PC-3 (cell line): ENCODE results near the gene GABBR2. TPM values are rescaled to one million over a fixed set of nuclear protein-coding genes. Genes with fewer than 3 reads are reported as not detected.

Experiments used
- ATAC-seq: fragments of 200-7000 bp; cut with Tn5 transposase; 2 replicates; pipeline ENCODE4 v1.9.1; 2020; ENCODE audit warnings: mild to moderate bottlenecking, moderate library complexity
- BruUV-seq: library from RNA; stranded (reverse); fragments of 400-500 nt; replicated peaks from 2 replicates; lab custom pipeline; 2021; lab: Mats Ljungman, UMichigan
- CTCF ChIA-PET: fragments of 300-600 bp; sonication (Branson Sonifier 250); formaldehyde crosslinking; loops from one replicate; lab custom pipeline; 2022; ENCODE audit warnings: antibody characterized with exemption; lab: Charles Lee
- POLR2A ChIA-PET: fragments of 300-600 bp; sonication (Branson Sonifier 250); formaldehyde crosslinking; loops from one replicate; lab custom pipeline; 2022; ENCODE audit warnings: antibody characterized with exemption; ENCODE audit not compliant: unreplicated experiment; lab: Charles Lee
- DNase-seq: peaks from one replicate; pipeline ENCODE4 v3.0.0-alpha.2; 2015
- H2AFZ ChIP-seq: fragments of 300-600 bp; sonication (generic); 2 replicates; pipeline ENCODE4 v1.6.0; 2016; ENCODE audit warnings: antibody characterized with exemption, low read length
- H3F3A ChIP-seq: fragments of 300-600 bp; sonication (generic); one replicate; pipeline ENCODE4 v1.6.0; 2017; ENCODE audit warnings: antibody characterized with exemption, low read length, control low read depth, mild to moderate bottlenecking; ENCODE audit not compliant: unreplicated experiment
- H3K27ac ChIP-seq: fragments of 300-600 bp; sonication (generic); 2 replicates; pipeline ENCODE4 v1.5.1; 2016; ENCODE audit warnings: mild to moderate bottlenecking, low read length
- H3K27me3 ChIP-seq: fragments of 300-600 bp; sonication (generic); 2 replicates; pipeline ENCODE4 v1.6.1; 2016; ENCODE audit warnings: low read length, mixed read lengths
- H3K36me3 ChIP-seq: fragments of 300-600 bp; sonication (generic); 2 replicates; pipeline ENCODE4 v1.6.1; 2016; ENCODE audit warnings: low read depth, mixed run types, low read length, mixed read lengths
- H3K4me1 ChIP-seq: fragments of 300-600 bp; sonication (generic); 2 replicates; pipeline ENCODE4 v1.5.1; 2016; ENCODE audit warnings: low read length; ENCODE audit not compliant: insufficient read depth
- H3K4me2 ChIP-seq: fragments of 300-600 bp; sonication (generic); 2 replicates; pipeline ENCODE4 v1.6.0; 2016; ENCODE audit warnings: low read length
- H3K4me3 ChIP-seq: fragments of 300-600 bp; sonication (generic); 2 replicates; pipeline ENCODE4 v1.5.1; 2016; ENCODE audit warnings: mild to moderate bottlenecking, low read length, mixed read lengths
- H3K79me2 ChIP-seq: fragments of 300-600 bp; sonication (generic); 2 replicates; pipeline ENCODE4 v1.6.1; 2017; ENCODE audit warnings: low read length, mixed read lengths
- H3K9ac ChIP-seq: fragments of 300-600 bp; sonication (generic); 2 replicates; pipeline ENCODE4 v1.6.0; 2016; ENCODE audit warnings: mild to moderate bottlenecking, low read length
- H3K9me2 ChIP-seq: fragments of 300-600 bp; sonication (generic); replicated peaks from 2 replicates; pipeline ENCODE4 v1.6.1; 2016; ENCODE audit warnings: mixed run types, low read length, mixed read lengths
- H3K9me3 ChIP-seq: fragments of 300-600 bp; sonication (generic); 2 replicates; pipeline ENCODE4 v1.6.1; 2016; ENCODE audit warnings: low read length, mixed read lengths
- H4K20me1 ChIP-seq: fragments of 300-600 bp; sonication (generic); 2 replicates; pipeline ENCODE4 v1.6.1; 2016; ENCODE audit warnings: low read length, mixed read lengths
- CTCF ChIP-seq: fragments of 300-600 bp; sonication (generic); conservative IDR thresholded peaks from 2 replicates; pipeline ENCODE4 v1.5.1; 2017; ENCODE audit warnings: antibody characterized with exemption, low read depth, mild to moderate bottlenecking, low read length
- EZH2 ChIP-seq: fragments of 300-600 bp; sonication (generic); IDR thresholded peaks from one replicate; pipeline ENCODE4 v1.6.1; 2017; ENCODE audit warnings: antibody characterized with exemption, mild to moderate bottlenecking, low read length; ENCODE audit not compliant: unreplicated experiment
- EZH2phosphoT487 ChIP-seq: fragments of 300-600 bp; sonication (generic); IDR thresholded peaks from 2 replicates; pipeline ENCODE4 v1.6.1; 2018; ENCODE audit warnings: mild to moderate bottlenecking, antibody characterized with exemption, low read length, borderline replicate concordance
- intact Hi-C: fragments of 100-400 bp; cut with micrococcal nuclease; formaldehyde crosslinking; loops from 2 replicates; pipeline ENCODE4 v1.9.0; 2023
- total RNA-seq: library from RNA; depleted of rRNA; stranded (reverse); fragments of >200 nt; gene quantifications from 2 replicates; pipeline ENCODE4 v1.2.3, GENCODE V29; 2014

GABBR2 gene
- total RNA-seq, 1 experiment from 2014 or later, result 0.44 TPM

GRCh38 chr9:98312365-98312764 lies 396.4 kb downstream of the GABBR2 start:
- ChIA-PET CTCF (no interaction called here), POLR2A (no interaction called here)
- H3K9me3 ChIP-seq, result no peaks in the 10 kb centered on the region
- H3K4me3 ChIP-seq, result no peak overlapping the region
- no peaks in the 10 kb centered on the region for H3K4me1 ChIP-seq
- H3K9ac ChIP-seq, result no peak overlapping the region
- BruUV-seq, result no TSS peak
- ATAC-seq (no peak), DNase-seq (no peak)
- H3K4me2 ChIP-seq, result no peak overlapping the region
- H3K27ac ChIP-seq, result no peak overlapping the region
- no peaks in the 10 kb centered on the region for H3K9me2 ChIP-seq
- H3K79me2 ChIP-seq, result no peaks in the 10 kb centered on the region
- H2AFZ ChIP-seq, result no peak overlapping the region
- no peaks in the 10 kb centered on the region for H3F3A ChIP-seq
- no peak for TF ChIP-seq CTCF
- TF ChIP-seq EZH2, result no peak
- TF ChIP-seq EZH2phosphoT487, result no peak
- H3K36me3 ChIP-seq, result no peaks in the 10 kb centered on the region
- H3K27me3 ChIP-seq, result no peaks in the 10 kb centered on the region
- H4K20me1 ChIP-seq, result no peaks in the 10 kb centered on the region
- intact Hi-C loops, result no loop called here

- Histone ChIP-seq H3K4me1 (no peaks in the 10 kb centered on the region), H3K27ac (no peak overlapping the region), H3K36me3 (no peaks in the 10 kb centered on the region), H3K9ac (no peak overlapping the region), H3K79me2 (no peaks in the 10 kb centered on the region), H3K27me3 (no peaks in the 10 kb centered on the region), H3F3A (no peaks in the 10 kb centered on the region), H3K9me2 (no peaks in the 10 kb centered on the region), H2AFZ (no peak overlapping the region), H3K4me3 (no peak overlapping the region), H3K4me2 (no peak overlapping the region), H4K20me1 (no peaks in the 10 kb centered on the region), H3K9me3 (no peaks in the 10 kb centered on the region)
- intact Hi-C loops, result no loop called here
- TF ChIP-seq EZH2phosphoT487 (no peak), CTCF (no peak), EZH2 (no peak)
- ChIA-PET CTCF (no interaction called here), POLR2A (no interaction called here)
- ATAC-seq, result no peak
- no TSS peak for BruUV-seq
- no peak for DNase-seq
These were observed 397.2 kb downstream of the GABBR2 start for GRCh38 chr9:98311541-98311940.

GRCh38 chr9:98310752-98311392 lies 397.9 kb downstream of the GABBR2 start:
- H2AFZ ChIP-seq, result no peak overlapping the region
- H3K9me2 ChIP-seq, result no peaks in the 10 kb centered on the region
- H3K79me2 ChIP-seq, result no peaks in the 10 kb centered on the region
- no peaks in the 10 kb centered on the region for H3K36me3 ChIP-seq
- DNase-seq (no peak), ATAC-seq (no peak)
- no peak overlapping the region for H3K4me2 ChIP-seq
- ChIA-PET POLR2A (no interaction called here), CTCF (no interaction called here)
- intact Hi-C loops, result no loop called here
- H3K4me3 ChIP-seq, result no peak overlapping the region
- no peaks in the 10 kb centered on the region for H3K9me3 ChIP-seq
- no peaks in the 10 kb centered on the region for H4K20me1 ChIP-seq
- H3K9ac ChIP-seq, result no peak overlapping the region
- H3F3A ChIP-seq, result no peaks in the 10 kb centered on the region
- no peaks in the 10 kb centered on the region for H3K27me3 ChIP-seq
- no TSS peak for BruUV-seq
- TF ChIP-seq CTCF (no peak), EZH2 (no peak), EZH2phosphoT487 (no peak)
- no peaks in the 10 kb centered on the region for H3K4me1 ChIP-seq
- no peak overlapping the region for H3K27ac ChIP-seq
